Testis (tissue), 5 donors: ENCODE measurements around the gene HMG20B. TPM values are rescaled to one million over a fixed set of nuclear protein-coding genes. Genes with fewer than 3 reads are reported as not detected.

Source experiments
- DNase-seq: peaks from one replicate; pipeline ENCODE4 v3.0.0-alpha.2; 2019
- H3K27ac ChIP-seq, 2 donors: fragments of 200-600 bp; sonication (generic); one replicate each; pipeline ENCODE4 v1.5.1; 2019
- H3K27me3 ChIP-seq: fragments of 200-600 bp; sonication (generic); one replicate; pipeline ENCODE4 v1.5.1; 2019
- H3K36me3 ChIP-seq: fragments of 200-600 bp; sonication (generic); one replicate; pipeline ENCODE4 v1.5.1; 2017; ENCODE audit warnings: low read depth; ENCODE audit errors: missing control alignments
- H3K4me1 ChIP-seq: fragments of 200-600 bp; sonication (generic); one replicate; pipeline ENCODE4 v1.5.1; 2019
- H3K4me3 ChIP-seq, 2 donors: fragments of 200-600 bp; sonication (generic); one replicate each; pipeline ENCODE4 v1.5.1; 2017 to 2019
- H3K9me3 ChIP-seq: fragments of 200-600 bp; sonication (generic); one replicate; pipeline ENCODE4 v1.5.1; 2017
- POLR2A ChIP-seq: fragments of 450-650 bp; IDR thresholded peaks from one replicate; pipeline ENCODE4 v1.6.1; 2017; ENCODE audit warnings: antibody characterized with exemption, mild to moderate bottlenecking, moderate library complexity
- WGBS, 2 donors: methylation state at CpG; one replicate each; pipeline ENCODE4 v1.1.5; 2018; 5-methylcytosine and 5-hydroxymethylcytosine counted together
- intact Hi-C: fragments of 100-400 bp; cut with DNase I; formaldehyde crosslinking; loops from one replicate; pipeline ENCODE4 v1.15.1; 2023; ENCODE audit warnings: low total_unique reads
- long read RNA-seq, 2 donors: transcript quantifications; one replicate each; lab custom pipeline, GENCODE V29; 2026
- polyA plus RNA-seq: library from polyadenylated mRNA; stranded (reverse); fragments of 350-450 nt; fragmentation: Illumina TruSeq; extraction: RNeasy Lipid Tissue Mini Kit (QIAGEN cat#74804); gene quantifications from one replicate; pipeline ENCODE4 v1.2.3, GENCODE V29; 2014; ENCODE audit warnings: low read depth, low replicate concordance; ENCODE audit not compliant: insufficient read depth
- total RNA-seq, 2 donors: library from RNA; depleted of rRNA; stranded (reverse); fragments of >200 nt; gene quantifications; one replicate each; pipeline ENCODE4 v1.2.3, GENCODE V29; 2016
- TF ChIP-seq, protein P1 (sequence below), 3 experiments: fragments of 450-650 bp in 2 of 3; fragments of 200-600 bp in 1 of 3; sonication (generic) in 1 of 3; IDR thresholded peaks; one replicate each; pipeline ENCODE4 v1.5.1; 2016 to 2019; ENCODE audit warnings: antibody characterized with exemption in 3 of 3, mild to moderate bottlenecking in 2 of 3, moderate library complexity in 1 of 3

Gene HMG20B
- total RNA-seq = 100 to 1,000 TPM; 108 to 129 TPM
- polyA plus RNA-seq = 66.2 TPM
- long read RNA-seq, donor 1, transcript HMG20B-202 (10 exons, 1,596 nt) = major isoform, 33 of 60 reads
- long read RNA-seq, donor 1, transcript HMG20B-209 (3 exons, 806 nt) = minor isoform, 5 of 60 reads
- long read RNA-seq, donor 1, partial matches to known transcripts = 20 of 60 reads
- long read RNA-seq, donor 1, other reads (novel, unspliced or antisense) = 0 of 60 reads
- long read RNA-seq, donor 2, transcript HMG20B-202 (10 exons, 1,596 nt) = major isoform, 21 of 38 reads
- long read RNA-seq, donor 2, partial matches to known transcripts = 14 of 38 reads
- long read RNA-seq, donor 2, other reads (novel, unspliced or antisense) = 0 of 38 reads

DNA sequence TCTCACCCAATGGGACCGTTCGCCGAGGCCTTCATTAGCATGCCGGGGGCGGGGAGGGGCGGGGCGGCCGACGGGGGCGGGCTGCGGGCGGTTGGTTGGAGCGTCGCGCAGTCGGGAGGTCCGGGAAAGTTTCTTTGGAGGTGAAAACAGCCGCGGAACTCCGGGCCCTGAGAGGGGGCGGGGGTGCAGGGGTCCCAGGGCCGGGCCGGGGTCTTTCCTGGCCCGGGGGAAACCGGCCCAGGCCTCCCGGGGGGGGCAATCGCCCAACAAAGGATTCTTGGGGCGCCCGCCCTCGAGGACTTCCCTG is at the start of gene HMG20B:
HMG20B (plus strand) TSS at position 90 of the 307 bp plus-strand sequence. CDS start 366 bp downstream, outside the sequence.
- Histone ChIP-seq H3K4me3 (peak within 1 kb of the TSS; percentile 83 to 89), H3K4me1 (peaks cover 9% of the 10 kb centered on the region), H3K27ac (peak within 1 kb of the TSS; percentile 20 to 81), H3K27me3 (no peaks in the 10 kb centered on the region), H3K9me3 (no peaks in the 10 kb centered on the region), H3K36me3 (no peaks in the 10 kb centered on the region)
- no peak for DNase-seq
- no peak for TF ChIP-seq POLR2A
- TF ChIP-seq, protein P1, sequence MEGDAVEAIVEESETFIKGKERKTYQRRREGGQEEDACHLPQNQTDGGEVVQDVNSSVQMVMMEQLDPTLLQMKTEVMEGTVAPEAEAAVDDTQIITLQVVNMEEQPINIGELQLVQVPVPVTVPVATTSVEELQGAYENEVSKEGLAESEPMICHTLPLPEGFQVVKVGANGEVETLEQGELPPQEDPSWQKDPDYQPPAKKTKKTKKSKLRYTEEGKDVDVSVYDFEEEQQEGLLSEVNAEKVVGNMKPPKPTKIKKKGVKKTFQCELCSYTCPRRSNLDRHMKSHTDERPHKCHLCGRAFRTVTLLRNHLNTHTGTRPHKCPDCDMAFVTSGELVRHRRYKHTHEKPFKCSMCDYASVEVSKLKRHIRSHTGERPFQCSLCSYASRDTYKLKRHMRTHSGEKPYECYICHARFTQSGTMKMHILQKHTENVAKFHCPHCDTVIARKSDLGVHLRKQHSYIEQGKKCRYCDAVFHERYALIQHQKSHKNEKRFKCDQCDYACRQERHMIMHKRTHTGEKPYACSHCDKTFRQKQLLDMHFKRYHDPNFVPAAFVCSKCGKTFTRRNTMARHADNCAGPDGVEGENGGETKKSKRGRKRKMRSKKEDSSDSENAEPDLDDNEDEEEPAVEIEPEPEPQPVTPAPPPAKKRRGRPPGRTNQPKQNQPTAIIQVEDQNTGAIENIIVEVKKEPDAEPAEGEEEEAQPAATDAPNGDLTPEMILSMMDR (IDR thresholded peaks at IDR 0.05) = no peak
- intact Hi-C loops = no loop called here
- 1% methylated on average over 28 of the region's 30 CpGs; no CpG with 5 or more reads in 1 of the 2 donors for WGBS, 2 donors

DNA sequence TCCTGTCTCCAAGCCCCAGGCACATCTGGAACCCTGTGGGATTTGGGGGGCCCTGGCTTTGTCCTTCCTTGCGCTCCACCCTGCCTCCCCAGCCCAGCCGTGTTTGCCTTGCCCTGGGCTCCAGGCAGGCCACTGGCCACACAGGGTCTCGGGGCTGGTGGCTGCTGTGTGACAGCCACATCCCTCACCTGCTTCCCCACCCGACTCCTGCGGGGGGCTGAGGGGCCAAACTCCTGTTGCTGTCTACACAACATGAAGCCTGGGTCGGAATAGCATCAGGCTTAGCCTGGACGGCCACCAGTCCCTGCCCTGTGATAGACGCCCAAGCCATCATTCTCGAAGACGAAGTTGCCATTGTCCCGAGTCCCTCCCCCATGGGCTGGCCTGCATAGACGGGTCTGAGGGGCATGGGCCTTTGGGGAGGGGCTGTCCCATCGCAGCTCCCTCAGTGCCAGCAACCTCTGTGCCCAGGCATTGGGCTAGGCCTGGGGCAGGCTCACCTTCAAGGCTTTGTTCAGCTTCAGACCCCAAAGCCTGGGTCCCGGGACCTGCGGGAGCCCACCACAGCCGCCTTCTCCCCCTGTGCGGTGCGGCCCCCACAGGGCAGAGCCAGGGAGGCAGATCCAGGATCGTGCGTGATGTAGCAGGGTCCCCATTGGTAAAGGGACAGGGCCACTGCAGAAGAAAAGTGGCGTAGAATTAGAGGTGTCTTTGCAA is 49.2 kb upstream of the HMG20B start:
- Histone ChIP-seq H3K27ac (no peak overlapping the region), H3K4me1 (no peaks in the 10 kb centered on the region), H3K4me3 (no peak overlapping the region), H3K36me3 (no peaks in the 10 kb centered on the region), H3K27me3 (no peaks in the 10 kb centered on the region), H3K9me3 (no peaks in the 10 kb centered on the region)
- intact Hi-C loops = no loop called here
- TF ChIP-seq, protein P1 (IDR thresholded peaks at IDR 0.05) = no peak
- no peak for TF ChIP-seq POLR2A
- 90 to 91% methylated on average over 10 to 21 of the region's 21 CpGs for WGBS, 2 donors
- no peak for DNase-seq

DNA sequence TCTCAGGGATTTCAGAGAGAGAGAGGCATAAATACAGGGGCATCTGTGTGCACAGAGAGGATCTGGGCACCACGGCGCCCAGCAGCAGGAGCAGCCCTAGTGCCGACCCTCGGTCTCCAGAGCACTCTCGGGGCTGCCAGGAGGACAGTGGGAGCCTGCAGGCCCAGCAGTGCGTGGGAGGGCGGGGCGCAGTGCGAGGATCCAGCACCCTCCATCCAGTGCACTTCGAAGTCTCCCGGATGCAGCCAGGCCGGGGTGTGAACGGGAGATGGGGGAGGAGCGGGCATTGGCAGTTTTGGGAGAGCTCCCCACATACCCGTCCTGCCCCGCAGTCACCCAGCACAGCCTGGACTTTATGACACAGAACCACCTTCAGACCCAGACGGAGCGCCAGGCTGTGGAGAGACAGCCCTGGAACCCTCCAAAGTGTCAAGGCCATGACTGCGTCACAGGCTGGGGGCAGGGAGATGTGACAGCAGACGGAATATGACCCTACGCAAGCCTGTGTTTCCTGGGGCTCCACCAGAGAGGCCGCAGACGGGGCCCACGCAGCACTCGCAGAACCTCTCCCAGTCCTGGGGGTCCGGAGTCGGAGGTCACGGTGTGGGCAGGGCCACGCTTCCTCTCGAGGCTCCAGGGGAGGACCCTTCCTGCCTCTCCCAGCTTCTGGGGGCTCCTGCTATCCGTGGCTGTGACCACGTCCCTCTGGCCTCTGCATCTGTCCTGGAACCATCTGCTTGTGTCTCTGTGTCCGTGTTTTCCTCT is 48.5 kb upstream of the HMG20B start:
- H3K4me1 ChIP-seq = no peaks in the 10 kb centered on the region
- H3K36me3 ChIP-seq = no peaks in the 10 kb centered on the region
- no peak overlapping the region for H3K27ac ChIP-seq
- no peak for TF ChIP-seq POLR2A
- TF ChIP-seq, protein P1 (IDR thresholded peaks at IDR 0.05) = no peak
- H3K9me3 ChIP-seq = no peaks in the 10 kb centered on the region
- H3K4me3 ChIP-seq = no peak overlapping the region
- no peak for DNase-seq
- no peaks in the 10 kb centered on the region for H3K27me3 ChIP-seq
- 84 to 95% methylated on average over 14 to 33 of the region's 33 CpGs for WGBS, 2 donors
- intact Hi-C loops = no loop called here

DNA sequence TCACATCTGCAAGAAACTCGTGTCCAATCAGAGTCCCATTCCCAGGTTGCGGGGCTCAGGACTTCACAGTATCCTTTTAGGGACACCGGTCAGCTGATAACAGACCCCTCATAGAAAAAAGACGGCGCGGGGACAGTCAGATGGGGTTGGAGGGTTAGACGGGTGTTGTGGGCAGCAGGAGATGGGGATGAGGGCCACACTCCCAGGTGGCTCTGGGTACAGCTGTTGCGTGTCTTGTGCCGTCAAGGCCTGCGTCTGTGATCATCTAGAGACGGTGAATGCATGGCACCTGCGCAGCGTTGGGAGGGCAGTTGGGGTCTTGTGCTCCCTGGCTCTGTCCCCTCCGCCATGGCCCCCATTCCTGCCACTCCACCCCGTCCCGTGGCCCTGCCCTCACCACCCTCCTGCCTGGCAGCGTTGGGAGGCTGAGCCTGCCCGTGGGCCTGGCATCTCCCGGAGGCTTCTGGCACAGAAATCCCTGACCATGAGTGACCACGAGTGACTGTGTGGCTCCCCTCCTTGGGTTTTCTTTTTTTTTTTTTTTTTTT is 47.8 kb upstream of the HMG20B start:
- TF ChIP-seq POLR2A = no peak
- no peaks in the 10 kb centered on the region for H3K36me3 ChIP-seq
- no peaks in the 10 kb centered on the region for H3K27me3 ChIP-seq
- no peak overlapping the region for H3K27ac ChIP-seq
- WGBS, 2 donors = 93 to 94% methylated on average over 20 of the region's 20 CpGs
- no peak overlapping the region for H3K4me3 ChIP-seq
- intact Hi-C loops = no loop called here
- no peaks in the 10 kb centered on the region for H3K9me3 ChIP-seq
- no peaks in the 10 kb centered on the region for H3K4me1 ChIP-seq
- no peak for DNase-seq
